MCF 10A (cell line): ENCODE data around the gene KIF27. TPM values are rescaled to one million over a fixed set of nuclear protein-coding genes. Genes with fewer than 3 reads are reported as not detected.
A peak's percentile ranks its signal among the peaks of the same experiment; 100 is the strongest.

Source experiments
- BruUV-seq: library from RNA; stranded (reverse); fragments of 400-500 nt; replicated peaks from 2 replicates; lab custom pipeline; 2021; lab: Mats Ljungman, UMichigan
- CTCF ChIA-PET: fragments of 300-600 bp; sonication (Branson Sonifier 250); formaldehyde crosslinking; extraction: SDS; loops from one replicate; lab custom pipeline; 2021; ENCODE audit warnings: antibody characterized with exemption, inconsistent platforms; lab: Yijun Ruan, JAX
- POLR2A ChIA-PET: fragments of 300-600, 350-650 bp; sonication (Branson Sonifier 250); formaldehyde crosslinking; extraction: SDS; loops from one replicate; lab custom pipeline; 2020; ENCODE audit warnings: antibody characterized with exemption, inconsistent platforms; lab: Yijun Ruan, JAX
- DNase-seq: peaks from one replicate; pipeline ENCODE4 v3.0.0-alpha.2; 2018; ENCODE audit not compliant: unreplicated experiment
- H3K27ac Mint-ChIP-seq: one replicate; pipeline ENCODE4 v1.8.0; 2022; ENCODE audit warnings: mild to moderate bottlenecking, low read depth, mixed read lengths; ENCODE audit not compliant: unreplicated experiment
- H3K27me3 Mint-ChIP-seq: one replicate; pipeline ENCODE4 v1.8.0; 2022; ENCODE audit warnings: mixed read lengths; ENCODE audit not compliant: insufficient read depth, unreplicated experiment
- H3K36me3 Mint-ChIP-seq: one replicate; pipeline ENCODE4 v1.8.0; 2022; ENCODE audit warnings: mild to moderate bottlenecking, moderate library complexity, mixed read lengths; ENCODE audit not compliant: insufficient read depth, unreplicated experiment
- H3K4me1 Mint-ChIP-seq: one replicate; pipeline ENCODE4 v1.8.0; 2022; ENCODE audit warnings: mixed read lengths; ENCODE audit not compliant: insufficient read depth, unreplicated experiment
- H3K4me3 Mint-ChIP-seq: one replicate; pipeline ENCODE4 v1.8.0; 2022; ENCODE audit warnings: mild to moderate bottlenecking, moderate library complexity, mixed read lengths; ENCODE audit not compliant: unreplicated experiment
- H3K9me3 Mint-ChIP-seq: one replicate; pipeline ENCODE4 v1.8.0; 2022; ENCODE audit warnings: mixed read lengths; ENCODE audit not compliant: unreplicated experiment
- intact Hi-C: fragments of 100-400 bp; cut with micrococcal nuclease; formaldehyde crosslinking; loops from 2 replicates; pipeline ENCODE4 v1.14.1; 2022
- total RNA-seq: library from RNA; stranded (reverse); gene quantifications from 2 replicates; pipeline ENCODE4 v1.2.3, GENCODE V29; 2022
- TF ChIP-seq, protein P1 (sequence below): fragments of 200-600 bp; IDR thresholded peaks from one replicate; pipeline ENCODE4 v1.8.0; 2022; ENCODE audit warnings: antibody characterized with exemption, mild to moderate bottlenecking; ENCODE audit not compliant: unreplicated experiment

KIF27 gene
- total RNA-seq, 1 experiment from 2014 or later, result 10.0 TPM

DNA sequence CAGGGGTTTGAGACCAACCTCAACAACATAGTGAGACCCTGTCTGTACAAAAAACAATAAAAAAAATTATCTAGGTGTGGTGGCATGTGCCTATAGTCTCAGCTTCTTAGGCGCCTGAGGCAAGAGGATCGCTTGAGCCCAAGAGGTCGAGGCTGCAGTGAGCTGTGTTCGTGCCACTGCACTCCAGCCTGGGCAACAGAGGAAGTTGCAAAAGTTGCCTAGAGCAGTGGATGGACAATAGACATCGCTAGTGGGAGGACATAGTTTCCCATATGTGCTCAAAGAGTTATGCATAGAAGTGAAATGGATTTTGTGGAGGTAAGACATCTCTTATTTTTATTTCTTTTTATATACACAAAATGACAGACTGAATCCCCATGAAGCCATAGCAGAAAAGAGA is 39.8 kb upstream of the KIF27 start:
- ChIA-PET POLR2A (interaction anchor here (0.6 to 7.4 kb wide), 6 partner anchors 9 to 317 kb away, joined by 3 to 104 read pairs (median 6); partner anchors contain the start of genes HNRNPK and RMI1), CTCF (interaction anchor here (1.0 to 1.5 kb wide), 6 partner anchors 19 to 304 kb away, joined by 3 to 8 read pairs (median 4); no protein-coding TSS in a partner anchor)
- no TSS peak for BruUV-seq
- intact Hi-C loops, result no loop called here
- H3K27me3 Mint-ChIP-seq, result no peaks in the 10 kb centered on the region
- peaks cover 21% of the 10 kb centered on the region for H3K36me3 Mint-ChIP-seq
- no peaks in the 10 kb centered on the region for H3K9me3 Mint-ChIP-seq
- no peak overlapping the region for H3K27ac Mint-ChIP-seq
- TF ChIP-seq, protein P1, sequence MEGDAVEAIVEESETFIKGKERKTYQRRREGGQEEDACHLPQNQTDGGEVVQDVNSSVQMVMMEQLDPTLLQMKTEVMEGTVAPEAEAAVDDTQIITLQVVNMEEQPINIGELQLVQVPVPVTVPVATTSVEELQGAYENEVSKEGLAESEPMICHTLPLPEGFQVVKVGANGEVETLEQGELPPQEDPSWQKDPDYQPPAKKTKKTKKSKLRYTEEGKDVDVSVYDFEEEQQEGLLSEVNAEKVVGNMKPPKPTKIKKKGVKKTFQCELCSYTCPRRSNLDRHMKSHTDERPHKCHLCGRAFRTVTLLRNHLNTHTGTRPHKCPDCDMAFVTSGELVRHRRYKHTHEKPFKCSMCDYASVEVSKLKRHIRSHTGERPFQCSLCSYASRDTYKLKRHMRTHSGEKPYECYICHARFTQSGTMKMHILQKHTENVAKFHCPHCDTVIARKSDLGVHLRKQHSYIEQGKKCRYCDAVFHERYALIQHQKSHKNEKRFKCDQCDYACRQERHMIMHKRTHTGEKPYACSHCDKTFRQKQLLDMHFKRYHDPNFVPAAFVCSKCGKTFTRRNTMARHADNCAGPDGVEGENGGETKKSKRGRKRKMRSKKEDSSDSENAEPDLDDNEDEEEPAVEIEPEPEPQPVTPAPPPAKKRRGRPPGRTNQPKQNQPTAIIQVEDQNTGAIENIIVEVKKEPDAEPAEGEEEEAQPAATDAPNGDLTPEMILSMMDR, result no peak
- no peak for DNase-seq
- peaks cover 13% of the 10 kb centered on the region for H3K4me1 Mint-ChIP-seq
- no peak overlapping the region for H3K4me3 Mint-ChIP-seq

DNA sequence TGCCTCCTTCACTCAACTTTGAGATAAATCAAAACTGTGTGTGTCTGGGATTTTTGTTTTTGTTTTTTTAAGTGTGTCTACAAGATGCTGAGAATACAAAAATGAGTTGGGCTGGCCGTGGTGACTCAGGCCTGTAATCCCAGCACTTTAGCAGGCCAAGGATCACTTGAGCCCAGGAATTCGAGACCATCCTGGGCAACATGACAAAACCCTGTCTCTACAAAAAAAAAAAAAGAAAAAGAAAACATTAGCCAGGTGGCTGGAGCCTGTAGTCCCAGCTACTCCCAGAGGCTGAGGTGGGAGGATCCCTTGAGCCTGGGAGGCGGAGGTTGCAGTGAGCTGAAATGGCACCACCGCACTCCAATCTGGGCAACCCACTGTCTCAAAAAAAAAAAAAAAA is 37.8 kb upstream of the KIF27 start:
- no peak overlapping the region for H3K27ac Mint-ChIP-seq
- no TSS peak for BruUV-seq
- ChIA-PET CTCF (interaction anchor here (0.6 to 2.7 kb wide), 4 partner anchors 22 to 302 kb away, joined by 4 to 8 read pairs (median 4); no protein-coding TSS in a partner anchor), POLR2A (interaction anchor here (0.7 to 7.4 kb wide), 4 partner anchors 8 to 320 kb away, joined by 3 to 104 read pairs (median 4); partner anchors contain the start of genes HNRNPK and RMI1)
- no peaks in the 10 kb centered on the region for H3K27me3 Mint-ChIP-seq
- H3K4me3 Mint-ChIP-seq, result no peak overlapping the region
- TF ChIP-seq, protein P1, result no peak
- H3K9me3 Mint-ChIP-seq, result no peaks in the 10 kb centered on the region
- DNase-seq, result peak; percentile 87
- H3K4me1 Mint-ChIP-seq, result peaks cover 6% of the 10 kb centered on the region
- intact Hi-C loops, result no loop called here
- H3K36me3 Mint-ChIP-seq, result peaks cover 2% of the 10 kb centered on the region

DNA sequence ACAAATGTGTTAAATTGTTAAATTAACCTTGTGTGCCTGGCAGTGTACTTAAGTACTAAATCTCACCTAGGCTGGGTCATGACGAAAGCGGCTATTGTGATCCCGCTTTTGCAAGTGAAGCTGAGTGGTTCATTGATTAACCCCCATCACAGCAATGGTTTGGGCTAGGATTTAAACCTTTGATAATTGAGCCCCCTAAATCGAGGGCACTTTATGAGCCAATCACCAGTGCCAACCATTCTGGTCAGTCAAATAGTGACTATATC is 35.9 kb upstream of the KIF27 start:
- POLR2A ChIA-PET, result interaction anchor here (1.2 to 1.3 kb wide), 2 partner anchors 23 to 36 kb away, joined by 5 to 7 read pairs; partner anchors contain the start of genes HNRNPK, KIF27 and RMI1
- CTCF ChIA-PET, result interaction anchor here (2.7 kb wide), 1 partner anchor 304 kb away, joined by 8 read pairs; no protein-coding TSS in a partner anchor
- Mint-ChIP-seq H3K4me1 (peaks cover 4% of the 10 kb centered on the region), H3K4me3 (no peak overlapping the region), H3K27ac (no peak overlapping the region), H3K9me3 (no peaks in the 10 kb centered on the region), H3K27me3 (no peaks in the 10 kb centered on the region), H3K36me3 (no peaks in the 10 kb centered on the region)
- no TSS peak for BruUV-seq
- no peak for DNase-seq
- TF ChIP-seq, protein P1, result no peak
- intact Hi-C loops, result no loop called here

DNA sequence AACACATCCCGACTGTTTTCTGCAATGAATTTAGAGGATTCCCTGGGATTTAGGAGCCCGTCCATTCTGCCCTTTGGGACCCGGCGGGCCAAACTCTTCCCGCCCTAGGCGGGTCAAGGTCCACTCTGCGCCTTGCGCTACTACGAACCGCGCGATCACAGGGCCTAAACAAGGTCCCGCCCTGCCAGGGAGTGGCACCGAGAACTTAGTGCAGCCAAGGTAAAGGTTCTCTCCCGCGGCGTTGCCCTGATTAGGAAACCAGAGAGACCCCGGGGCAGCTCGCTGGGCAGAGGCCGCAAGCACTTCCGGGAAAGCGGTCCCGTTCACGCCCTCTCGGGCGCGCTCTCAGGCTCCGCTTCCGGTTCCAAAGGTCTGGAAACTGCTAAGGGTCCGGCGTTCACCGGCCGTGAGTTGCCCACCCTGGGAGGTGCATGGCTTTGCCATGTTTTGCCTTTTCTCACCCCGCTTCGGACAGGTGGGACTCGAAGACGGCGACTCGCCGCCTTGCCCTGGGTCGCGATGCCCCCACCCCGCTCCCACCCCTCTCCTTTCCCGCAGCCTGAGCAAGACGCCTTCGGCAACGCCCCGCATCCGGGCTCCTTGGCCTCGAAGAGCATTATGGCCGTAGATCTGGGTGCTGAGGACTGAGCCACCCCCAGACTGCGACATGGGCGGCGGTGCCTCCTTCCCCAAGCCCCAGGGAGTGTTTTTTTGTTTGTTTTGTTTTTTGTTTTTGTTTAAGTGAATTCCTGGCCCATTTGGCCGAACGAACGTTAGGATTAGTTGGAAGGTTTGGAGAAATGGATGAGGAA is 35.4 kb upstream of the KIF27 start:
- no TSS peak for BruUV-seq
- Mint-ChIP-seq H3K4me3 (no peak overlapping the region), H3K4me1 (no peaks in the 10 kb centered on the region), H3K9me3 (no peaks in the 10 kb centered on the region), H3K27me3 (no peaks in the 10 kb centered on the region), H3K27ac (no peak overlapping the region), H3K36me3 (no peaks in the 10 kb centered on the region)
- CTCF ChIA-PET, result no interaction called here
- POLR2A ChIA-PET, result no interaction called here
- intact Hi-C loops, result no loop called here
- TF ChIP-seq, protein P1, result no peak
- no peak for DNase-seq
